Superior temporal gyrus (tissue), 1 donor: ENCODE data around the gene SPATC1L.

Experiments used
- DNase-seq: peaks from one replicate; pipeline ENCODE4 v3.0.0-alpha.2; 2016; ENCODE audit errors: extremely low spot score

Gene SPATC1L

GRCh38 chr21:46215436-46216131 lies 31.3 kb upstream of the SPATC1L start:
- DNase-seq: no peak

GRCh38 chr21:46214478-46215340 lies 30.4 kb upstream of the SPATC1L start:
- DNase-seq: no peak

DNA sequence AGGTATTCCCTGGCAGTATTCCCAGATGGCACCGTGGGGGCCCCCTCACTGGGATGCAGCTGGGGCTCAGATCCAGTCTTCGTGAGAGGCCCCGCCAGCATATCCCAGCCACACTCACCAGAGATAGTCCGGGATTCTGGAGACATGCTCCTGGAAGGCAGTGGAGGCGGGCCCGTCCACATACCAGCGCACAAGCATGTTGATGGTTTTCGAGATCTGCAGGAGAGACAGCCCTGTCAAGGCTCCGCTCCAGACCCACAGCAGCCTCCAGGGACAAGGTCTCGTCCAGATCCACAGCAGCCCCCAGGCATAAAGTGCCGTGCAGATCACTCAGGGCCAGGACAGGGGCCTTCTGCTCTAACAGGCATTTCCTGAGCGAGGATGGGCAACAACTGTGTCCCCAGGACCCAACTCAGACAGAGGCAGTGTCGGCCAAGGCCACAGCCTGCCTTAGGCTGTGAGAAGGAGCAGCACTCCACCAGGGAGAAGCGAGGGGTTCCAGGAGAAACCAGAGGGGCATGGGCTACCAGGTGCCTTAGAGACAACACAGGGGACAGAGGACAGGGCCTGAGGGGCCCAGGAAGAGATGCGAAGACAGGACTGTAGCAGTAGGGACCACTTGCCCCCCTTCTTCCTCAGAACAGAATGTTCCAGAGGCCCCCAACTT lies 29.5 kb upstream of the SPATC1L start:
- no peak for DNase-seq

- no peak for DNase-seq
Measured at GRCh38 chr21:46212721-46213484, 28.6 kb upstream of the SPATC1L start.

DNA sequence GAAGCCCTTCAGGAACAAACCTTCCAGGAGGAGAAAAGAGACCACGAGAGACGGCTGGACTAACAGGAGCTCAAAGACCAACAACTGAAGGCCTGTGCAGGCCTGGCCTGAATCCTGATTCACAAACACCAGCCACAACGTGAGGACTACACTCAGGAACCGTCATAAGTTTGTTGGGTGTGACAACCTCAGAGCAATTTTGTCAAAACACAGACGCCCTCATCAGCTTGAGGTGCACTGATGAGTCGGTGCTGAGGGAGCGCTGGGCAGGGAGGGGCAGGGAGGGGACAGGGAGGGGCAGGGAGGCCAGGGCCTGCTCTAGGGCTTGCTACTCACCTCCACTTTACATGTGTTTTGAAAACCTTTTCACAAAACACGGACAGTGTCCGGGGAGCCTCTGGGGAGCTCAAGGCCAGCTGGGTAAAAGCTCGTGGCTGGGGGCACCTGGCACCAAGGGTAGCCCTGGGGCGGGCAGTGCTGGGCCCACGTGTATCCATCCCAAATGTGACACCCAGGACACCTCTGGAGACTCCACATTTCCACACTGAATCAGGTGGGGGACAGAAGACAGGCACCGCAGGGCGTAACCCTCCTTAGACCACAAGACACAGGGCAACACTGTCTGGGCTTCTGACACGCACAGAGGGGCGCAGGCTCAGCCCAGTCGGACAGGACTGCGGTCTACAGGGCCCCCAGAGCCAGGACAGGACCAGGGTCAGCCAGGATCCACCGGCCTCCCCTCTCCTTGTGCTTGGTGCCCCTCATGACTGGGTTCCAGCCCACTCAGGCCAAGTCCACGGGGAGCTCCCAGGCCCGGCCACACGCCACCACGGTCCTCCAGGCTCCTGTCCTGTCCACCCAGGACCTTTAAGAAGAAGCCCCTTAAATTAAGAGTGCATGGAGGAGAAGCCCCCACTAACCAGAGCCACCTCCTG lies 27.8 kb upstream of the SPATC1L start:
- DNase-seq: no peak

DNA sequence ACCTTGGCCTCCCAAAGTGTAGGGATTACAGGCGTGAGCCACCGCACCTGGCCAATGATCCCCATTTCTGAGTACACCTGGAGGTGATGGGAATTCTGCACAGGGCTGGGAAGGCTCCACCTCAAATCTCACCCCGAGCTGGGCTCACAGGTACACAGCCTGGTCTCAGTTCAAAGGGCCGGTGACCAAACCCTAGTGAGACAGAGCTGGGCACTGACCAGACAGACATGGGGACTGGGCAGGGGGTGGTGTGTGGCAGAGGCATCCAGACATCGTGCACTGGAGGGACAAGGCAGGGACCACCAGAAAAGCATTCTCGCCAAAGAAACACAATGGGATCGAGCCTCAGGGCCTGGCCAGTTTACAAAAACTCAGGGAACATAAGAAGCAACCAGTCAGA lies 27.1 kb upstream of the SPATC1L start:
- DNase-seq: no peak

GRCh38 chr21:46210378-46211136 lies 26.3 kb upstream of the SPATC1L start:
- DNase-seq: no peak

DNA sequence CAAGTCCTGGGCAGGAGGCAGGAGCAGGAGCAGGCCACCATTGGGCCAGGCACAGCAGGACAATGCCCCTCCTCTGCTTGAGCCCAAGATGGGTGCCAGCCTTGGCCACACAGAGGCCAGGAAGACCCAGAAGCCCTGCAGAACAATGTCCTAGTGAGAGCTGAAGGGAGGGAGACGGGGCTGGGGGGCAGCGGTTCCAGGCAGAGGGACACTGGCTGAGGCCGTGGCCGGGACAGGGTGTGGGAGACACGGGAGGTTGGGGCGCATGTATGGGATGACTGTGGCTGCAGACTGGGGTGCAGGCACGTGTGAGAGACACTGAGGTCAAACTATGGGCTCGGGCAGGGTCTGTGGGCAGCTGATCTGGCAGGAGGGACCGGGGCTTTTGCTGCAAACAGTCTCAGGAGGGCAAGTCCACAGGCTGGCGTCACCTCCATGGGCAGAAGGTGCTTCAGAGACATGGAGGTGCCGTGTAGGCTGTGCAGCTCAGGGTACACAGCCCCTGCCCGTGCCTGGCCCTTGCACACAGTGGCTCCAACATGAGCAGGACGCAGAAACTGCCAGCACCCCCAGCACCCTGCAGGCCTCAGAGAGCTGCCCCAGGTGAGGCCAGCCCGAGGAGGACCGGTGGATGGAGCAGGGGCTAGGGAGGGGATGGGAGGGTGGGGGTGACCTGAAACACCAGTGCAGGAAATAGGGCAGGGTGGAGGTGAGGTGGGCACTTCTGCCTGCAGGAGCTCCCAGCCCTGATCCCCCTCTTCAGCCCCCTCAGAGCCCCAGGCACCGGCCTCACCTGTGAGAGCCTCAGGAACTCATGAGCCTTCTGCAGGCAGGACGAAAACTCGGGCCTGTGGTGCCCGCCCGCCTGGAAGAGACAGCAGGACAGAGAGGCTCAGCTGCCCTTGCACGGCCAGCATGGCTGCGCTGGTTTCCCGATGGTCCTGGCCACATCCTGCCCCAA lies 24.8 kb upstream of the SPATC1L start:
- no peak for DNase-seq

- DNase-seq: no peak
Measured at GRCh38 chr21:46207920-46208591, 23.8 kb upstream of the SPATC1L start.

DNA sequence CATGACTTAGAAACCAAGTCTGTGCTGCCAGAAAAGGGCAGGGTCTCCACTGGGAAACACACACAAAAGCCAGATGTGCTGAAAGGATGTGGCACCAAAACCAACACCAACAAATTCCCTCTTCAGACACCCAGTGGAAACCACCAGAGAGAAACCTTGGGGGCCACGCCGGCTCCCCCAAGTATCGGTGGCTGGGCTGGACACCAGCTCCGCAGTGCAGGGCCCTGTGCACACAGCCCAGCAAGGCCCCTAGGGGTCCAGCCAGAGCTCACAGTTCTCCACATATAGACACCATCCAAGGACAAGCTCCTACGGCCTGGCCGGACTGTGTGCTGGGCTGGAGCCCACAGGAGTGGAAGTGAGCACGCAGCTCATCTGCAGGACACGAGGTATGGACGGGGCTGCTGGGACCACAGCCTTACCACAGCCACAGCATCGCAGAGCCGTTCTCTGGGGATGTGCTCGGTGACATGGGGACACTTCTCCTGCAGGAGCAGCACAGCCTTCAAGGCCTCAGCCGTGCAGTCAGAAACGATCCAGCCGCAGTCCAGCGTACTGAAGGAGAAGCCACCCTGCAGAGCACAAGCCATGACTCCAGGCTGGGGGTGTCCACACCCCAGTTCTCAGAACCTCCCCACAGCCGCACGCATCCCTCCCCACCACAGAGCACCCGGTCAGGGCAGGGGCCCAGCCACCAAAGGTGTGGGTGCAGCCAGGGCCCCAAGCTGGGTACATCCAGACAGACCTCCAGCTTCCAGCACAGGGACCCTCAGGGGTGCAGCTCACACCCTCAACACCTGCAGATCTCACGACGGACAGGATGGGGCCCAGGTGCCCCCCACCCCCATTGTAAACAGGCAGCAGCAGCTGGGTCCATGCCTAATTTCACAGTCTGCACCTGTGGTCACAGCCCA lies 23.0 kb upstream of the SPATC1L start:
- no peak for DNase-seq

GRCh38 chr21:46206163-46207005 lies 22.1 kb upstream of the SPATC1L start:
- DNase-seq: no peak

- DNase-seq: no peak
Measured at GRCh38 chr21:46205766-46206162, 21.5 kb upstream of the SPATC1L start.

- DNase-seq: no peak
Measured at GRCh38 chr21:46205166-46205565, 20.9 kb upstream of the SPATC1L start.

GRCh38 chr21:46203203-46203600 lies 18.9 kb upstream of the SPATC1L start:
- DNase-seq: no peak

DNA sequence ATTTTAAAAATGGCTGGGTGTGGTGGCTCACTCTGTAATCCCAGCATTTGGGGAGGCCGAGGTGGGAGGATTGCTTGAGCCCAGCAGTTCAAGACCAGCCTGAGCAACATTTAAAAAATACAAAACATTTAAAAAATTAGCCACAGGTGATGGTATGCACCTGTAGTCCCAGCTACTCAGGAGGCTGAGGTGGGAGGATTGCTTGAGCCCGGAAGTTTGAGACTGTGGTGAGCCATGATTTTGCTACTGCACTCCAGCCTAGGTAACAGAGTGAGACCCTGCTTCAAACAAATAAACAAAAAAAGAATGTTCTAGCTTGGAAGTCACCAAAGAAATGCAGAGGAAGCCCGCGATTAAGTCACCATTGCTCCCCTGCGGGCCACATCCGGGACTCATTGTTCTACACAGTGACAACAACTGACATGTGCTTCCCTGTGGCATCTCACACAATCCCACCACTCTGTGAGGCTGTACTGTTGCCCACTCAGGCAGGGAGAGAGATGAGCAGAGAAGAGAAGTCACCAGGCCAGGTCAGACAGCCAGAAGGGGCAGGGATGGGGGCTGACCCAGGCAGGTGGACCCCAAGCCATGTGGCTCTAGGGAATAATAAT lies 18.4 kb upstream of the SPATC1L start:
- DNase-seq: no peak
